ENCODE data around the gene GARIN5B. TPM values are rescaled to one million over a fixed set of nuclear protein-coding genes. Genes with fewer than 3 reads are reported as not detected.

The GARIN5B gene
- total RNA-seq, 1 experiment from 2014 or later, result not detected

- Histone ChIP-seq H3K4me1 (peaks cover 3% of the 10 kb centered on the region; the same call in 1 of the 2 replicates), H3K27ac (no peak overlapping the region), H3K27me3 (no peaks in the 10 kb centered on the region), H3K9me3 (replicated peaks) (no peaks in the 10 kb centered on the region), H3K36me3 (peaks cover 23% of the 10 kb centered on the region), H3K4me3 (no peak overlapping the region)
- no peak for DNase-seq
Observed at GRCh38 chr19:55392820-55393761, 30.0 kb upstream of the GARIN5B start.

DNA sequence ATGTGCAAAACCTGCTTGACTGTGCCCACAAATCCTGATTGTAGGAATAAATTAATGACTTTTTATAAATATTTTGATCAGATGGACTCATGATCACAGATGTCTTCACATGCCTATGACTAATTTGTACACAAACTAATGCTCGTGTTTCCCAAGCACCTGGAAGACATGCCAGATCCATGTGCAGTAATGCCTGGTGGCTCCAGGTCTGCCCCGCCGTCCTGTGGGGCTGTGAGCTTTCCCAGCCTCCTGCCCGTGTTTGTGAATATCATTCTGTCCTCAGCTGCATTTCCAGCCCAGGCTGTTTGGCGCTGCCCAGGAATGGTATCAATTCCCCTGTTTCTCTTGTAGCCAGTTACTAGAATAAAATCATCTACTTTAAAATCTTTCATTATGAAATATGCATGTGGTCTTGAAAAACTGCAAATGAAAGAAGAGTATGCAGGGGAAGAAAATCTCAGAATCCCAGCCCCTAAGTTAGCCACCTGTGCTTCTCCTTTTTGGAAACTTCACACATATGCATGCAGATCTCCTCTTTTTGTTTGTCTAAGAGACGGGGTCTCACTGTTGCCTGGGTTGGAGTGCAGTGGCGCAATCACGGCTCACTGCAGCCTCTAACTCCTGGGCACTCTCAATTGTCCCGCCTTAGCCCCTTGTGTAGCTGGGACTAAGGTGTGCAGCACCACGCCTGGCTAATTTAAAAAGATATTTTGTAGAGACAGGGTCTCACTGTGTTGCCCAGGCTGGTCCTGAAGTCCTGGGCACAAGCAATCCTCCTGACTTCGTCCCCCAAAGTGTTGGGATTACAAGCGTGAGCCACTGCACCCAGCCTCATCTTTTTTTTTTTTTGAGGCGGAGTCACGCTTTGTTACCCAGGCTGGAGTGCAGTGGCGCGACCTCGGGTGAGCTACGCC lies 28.9 kb upstream of the GARIN5B start:
- no peak overlapping the region for H3K4me3 ChIP-seq
- no peaks in the 10 kb centered on the region for H3K9me3 ChIP-seq (replicated peaks)
- H3K27me3 ChIP-seq, result no peaks in the 10 kb centered on the region
- H3K4me1 ChIP-seq, result peaks cover 15% of the 10 kb centered on the region
- no peak overlapping the region for H3K27ac ChIP-seq
- DNase-seq, result no peak
- H3K36me3 ChIP-seq, result peaks cover 35% of the 10 kb centered on the region

- H3K36me3 ChIP-seq, result peaks cover 42% of the 10 kb centered on the region
- no peaks in the 10 kb centered on the region for H3K27me3 ChIP-seq
- no peaks in the 10 kb centered on the region for H3K9me3 ChIP-seq (replicated peaks)
- no peak for DNase-seq
- no peak overlapping the region for H3K27ac ChIP-seq
- H3K4me1 ChIP-seq, result peaks cover 17% of the 10 kb centered on the region
- no peak overlapping the region for H3K4me3 ChIP-seq
Observed at GRCh38 chr19:55391191-55391670, 28.2 kb upstream of the GARIN5B start.

- DNase-seq, result no peak
- Histone ChIP-seq H3K9me3 (replicated peaks) (no peaks in the 10 kb centered on the region), H3K27me3 (no peaks in the 10 kb centered on the region), H3K4me3 (no peak overlapping the region), H3K4me1 (peaks cover 17% of the 10 kb centered on the region), H3K36me3 (peaks cover 42% of the 10 kb centered on the region), H3K27ac (no peak overlapping the region)
Observed at GRCh38 chr19:55390461-55390880, 27.4 kb upstream of the GARIN5B start.

DNA sequence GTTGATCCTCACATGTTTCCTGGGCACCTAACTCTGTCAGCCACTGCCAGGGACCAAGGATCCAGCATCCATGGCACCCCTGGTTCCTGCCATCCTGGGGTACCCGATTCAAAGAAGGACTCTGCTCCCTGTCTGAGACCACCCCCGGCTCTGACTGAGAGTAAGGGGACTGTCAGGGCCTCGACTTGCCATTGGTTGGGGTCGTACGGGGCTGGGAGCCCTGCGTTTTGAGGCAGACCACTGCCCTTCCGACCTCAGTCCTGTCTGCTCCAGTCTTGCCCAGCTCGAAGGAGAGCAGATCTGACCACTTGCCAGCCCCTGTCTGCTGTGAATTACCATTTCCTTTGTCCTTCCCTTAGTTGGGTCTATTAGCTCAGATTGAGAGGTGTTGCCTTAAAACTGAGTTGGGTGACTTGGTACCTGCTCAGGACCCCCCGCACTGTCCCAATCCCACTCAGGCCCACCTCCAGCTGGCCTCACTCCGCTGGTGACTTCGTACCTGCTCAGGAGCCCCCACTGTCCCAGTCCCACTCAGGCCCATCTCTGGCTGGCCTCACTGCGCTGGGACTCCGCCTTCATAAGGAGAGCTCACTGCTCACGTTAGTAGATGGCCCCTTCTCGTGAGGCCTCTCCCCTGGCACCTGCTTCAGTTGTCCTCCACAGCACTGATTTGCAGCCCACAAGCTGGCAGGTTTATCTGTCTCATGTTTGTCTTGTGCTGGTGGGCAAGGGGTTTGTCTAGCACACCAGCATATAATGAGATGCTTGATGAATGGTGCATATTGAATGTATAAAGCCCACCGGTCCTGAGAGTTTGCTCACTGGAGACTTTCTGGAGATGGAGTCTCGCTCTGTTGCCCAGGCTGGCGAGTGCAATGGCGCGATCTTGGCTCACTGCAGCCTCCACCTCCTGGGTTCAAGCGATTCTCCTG lies 26.6 kb upstream of the GARIN5B start:
- H3K27ac ChIP-seq, result no peak overlapping the region
- no peaks in the 10 kb centered on the region for H3K9me3 ChIP-seq (replicated peaks)
- H3K4me3 ChIP-seq, result no peak overlapping the region
- H3K36me3 ChIP-seq, result peaks cover 42% of the 10 kb centered on the region
- H3K4me1 ChIP-seq, result peaks cover 17% of the 10 kb centered on the region
- H3K27me3 ChIP-seq, result no peaks in the 10 kb centered on the region
- no peak for DNase-seq

DNA sequence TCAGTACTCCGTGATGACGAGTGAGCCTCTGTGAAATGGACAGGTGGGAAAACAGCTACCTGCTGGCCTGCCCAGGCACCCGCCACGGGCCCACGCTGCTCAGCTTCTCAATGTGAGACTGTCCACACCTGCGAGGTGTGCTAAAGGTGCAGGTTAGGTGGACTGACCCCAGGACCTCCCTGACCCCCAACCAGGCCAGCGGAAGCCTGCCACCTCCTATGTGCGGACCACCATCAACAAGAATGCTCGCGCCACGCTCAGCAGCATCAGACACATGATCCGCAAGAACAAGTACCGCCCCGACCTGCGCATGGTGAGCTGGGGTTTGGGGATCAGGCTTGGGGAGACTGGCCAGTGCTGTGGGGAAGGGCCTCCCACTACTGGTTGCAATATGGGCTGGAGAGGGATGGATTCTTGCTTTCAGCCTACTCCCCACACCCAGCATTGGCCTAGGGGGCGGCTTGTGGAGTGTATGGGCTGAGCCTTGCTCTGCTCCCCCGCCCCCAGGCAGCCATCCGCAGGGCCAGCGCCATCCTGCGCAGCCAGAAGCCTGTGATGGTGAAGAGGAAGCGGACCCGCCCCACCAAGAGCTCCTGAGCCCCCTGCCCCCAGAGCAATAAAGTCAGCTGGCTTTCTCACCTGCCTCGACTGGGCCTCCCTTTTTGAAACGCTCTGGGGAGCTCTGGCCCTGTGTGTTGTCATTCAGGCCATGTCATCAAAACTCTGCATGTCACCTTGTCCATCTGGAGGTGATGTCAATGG lies 24.9 kb upstream of the GARIN5B start:
- Histone ChIP-seq H3K27me3 (no peaks in the 10 kb centered on the region), H3K9me3 (replicated peaks) (no peaks in the 10 kb centered on the region), H3K36me3 (peaks cover 42% of the 10 kb centered on the region), H3K4me3 (peak overlapping the region; percentile 86), H3K27ac (no peak overlapping the region), H3K4me1 (peaks cover 17% of the 10 kb centered on the region)
- DNase-seq, result no peak

- H3K36me3 ChIP-seq, result peaks cover 42% of the 10 kb centered on the region
- H3K27ac ChIP-seq, result peak overlapping the region; percentile 73; the same call in 1 of the 2 replicates
- peak overlapping the region; percentile 86 for H3K4me3 ChIP-seq
- H3K4me1 ChIP-seq, result peaks cover 17% of the 10 kb centered on the region
- H3K27me3 ChIP-seq, result no peaks in the 10 kb centered on the region
- no peak for DNase-seq
- no peaks in the 10 kb centered on the region for H3K9me3 ChIP-seq (replicated peaks)
Observed at GRCh38 chr19:55386493-55386971, 23.5 kb upstream of the GARIN5B start.

DNA sequence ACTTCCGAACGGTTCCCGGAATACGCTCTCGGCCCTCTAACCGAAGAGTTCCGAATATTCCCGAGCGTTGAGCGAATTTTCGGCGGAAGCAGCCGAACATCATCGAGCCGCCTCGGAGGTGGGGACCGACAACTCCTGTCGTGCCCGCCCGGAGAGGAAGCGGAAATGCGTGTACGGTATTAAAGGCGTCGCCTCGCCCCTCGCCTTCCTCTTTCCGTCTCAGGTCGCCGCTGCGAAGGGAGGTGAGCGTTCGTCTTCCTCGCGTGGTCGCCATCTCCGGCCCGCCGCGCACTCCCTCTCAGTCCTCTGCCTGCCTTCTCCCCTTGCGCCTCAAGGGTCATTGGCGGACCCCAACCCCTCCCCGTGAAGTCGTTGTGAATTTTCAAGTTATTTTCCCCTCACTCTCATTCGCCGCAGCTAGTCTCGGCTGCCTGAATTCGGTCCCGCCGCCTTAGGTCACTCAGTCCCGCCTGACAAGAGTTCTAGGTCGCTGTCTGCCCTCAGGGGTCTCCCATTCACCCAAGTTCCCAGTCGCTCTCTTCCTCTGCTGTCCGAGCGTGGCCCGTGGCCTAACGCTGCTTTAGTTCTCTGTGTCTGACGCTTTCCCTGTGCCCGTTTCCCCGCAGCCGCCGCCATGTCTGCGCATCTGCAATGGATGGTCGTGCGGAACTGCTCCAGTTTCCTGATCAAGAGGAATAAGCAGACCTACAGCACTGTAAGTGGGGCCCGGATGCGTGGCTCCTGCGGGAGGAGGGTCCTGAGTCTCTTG lies 22.8 kb upstream of the GARIN5B start, which contains the start of gene RPL28:
TSS of gene RPL28 (plus strand) at position 209 of the 769 bp plus-strand sequence. CDS start at position 635, 426 bp downstream.
- Histone ChIP-seq H3K27ac (peak within 1 kb of the TSS; percentile 73), H3K36me3 (peaks cover 42% of the 10 kb centered on the region), H3K9me3 (replicated peaks) (no peaks in the 10 kb centered on the region), H3K27me3 (no peaks in the 10 kb centered on the region), H3K4me1 (peaks cover 17% of the 10 kb centered on the region), H3K4me3 (peak within 1 kb of the TSS; percentile 86)
- peak; percentile 98 to 99 for DNase-seq

DNA sequence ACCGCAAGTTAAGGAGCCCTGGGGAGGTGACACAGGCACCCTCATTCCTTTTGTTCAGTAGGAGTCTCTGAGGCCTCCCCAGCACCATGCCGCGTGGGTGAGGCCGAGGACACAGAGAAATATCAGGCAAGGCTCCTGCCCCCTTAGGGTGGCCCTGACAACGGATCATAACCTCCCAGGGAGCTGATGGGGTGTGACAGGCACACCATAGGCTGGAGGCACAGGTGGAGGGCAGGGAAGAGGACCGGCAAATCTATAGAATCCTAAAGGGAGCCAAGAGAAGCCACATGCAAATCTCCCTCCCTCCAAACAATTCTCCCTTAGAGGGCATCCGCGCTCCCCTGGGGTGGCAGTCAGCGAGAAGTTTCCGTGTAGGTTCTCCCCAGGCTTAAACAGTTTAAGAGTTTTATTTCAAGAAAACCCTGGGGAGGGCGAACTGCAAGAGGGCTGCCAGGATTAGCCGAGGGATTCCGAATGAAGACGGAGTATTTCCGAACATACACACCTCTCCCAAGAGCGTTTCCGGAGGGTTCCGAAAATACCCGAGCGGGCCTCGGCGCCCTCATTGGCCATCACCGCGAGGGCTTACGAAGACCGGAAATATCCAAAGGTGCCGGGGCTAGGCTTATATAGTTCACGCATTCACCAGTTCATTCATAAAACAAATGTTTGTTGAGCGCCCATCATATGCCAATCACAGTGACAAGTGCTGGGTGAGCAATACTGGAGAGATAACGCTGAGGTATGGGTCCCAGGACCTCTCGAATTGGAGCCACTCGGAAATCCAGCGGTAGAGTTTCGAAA lies 22.1 kb upstream of the GARIN5B start:
- Histone ChIP-seq H3K36me3 (peaks cover 38% of the 10 kb centered on the region), H3K27ac (peak overlapping the region; percentile 73), H3K9me3 (replicated peaks) (no peaks in the 10 kb centered on the region), H3K4me1 (peaks cover 17% of the 10 kb centered on the region), H3K4me3 (peak overlapping the region; percentile 86), H3K27me3 (no peaks in the 10 kb centered on the region)
- DNase-seq, result peak; percentile 95 to 97

DNA sequence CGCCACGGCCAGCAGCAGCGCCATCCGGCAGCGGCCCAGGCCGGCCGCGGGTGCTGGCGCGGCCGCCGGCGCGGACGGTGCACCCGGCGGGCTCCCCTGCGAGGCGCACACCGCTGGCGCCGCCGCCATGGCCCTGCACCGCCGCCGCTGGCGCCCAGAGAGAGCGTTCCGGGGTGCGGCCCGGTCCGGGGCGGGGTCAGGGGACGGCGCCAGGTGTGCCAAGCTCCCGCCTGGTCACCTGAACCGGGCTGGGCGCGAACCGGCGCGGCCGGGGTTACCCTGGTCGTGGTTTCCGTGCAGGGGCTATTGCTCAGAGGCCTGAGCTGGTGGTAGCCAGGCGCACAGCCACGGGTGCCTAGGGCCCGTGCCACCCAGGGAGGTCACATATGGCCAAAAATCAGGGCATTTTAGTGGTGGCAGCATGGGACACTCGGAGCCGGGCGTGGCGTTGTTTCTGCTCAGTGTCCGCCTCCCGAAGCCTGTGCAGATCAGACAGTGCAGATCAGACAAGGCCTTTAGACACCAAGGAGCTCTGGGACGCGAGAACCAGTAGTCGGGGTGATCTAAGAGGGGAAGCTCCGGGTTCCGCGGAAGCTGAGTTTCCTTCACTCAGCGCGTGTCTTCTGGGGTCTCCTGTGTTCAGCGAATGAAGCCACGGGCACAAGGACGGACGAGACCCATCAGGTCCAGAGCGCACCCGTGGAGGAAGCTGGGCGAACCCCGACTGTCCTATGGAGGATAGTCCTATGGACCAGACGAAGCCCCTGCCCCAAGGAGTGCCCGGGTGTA lies 21.3 kb upstream of the GARIN5B start, which contains the start of gene TMEM238:
TSS of gene TMEM238 (minus strand) at position 162 of the 789 bp plus-strand sequence. CDS start at position 129, 33 bp downstream.
- H3K4me3 ChIP-seq, result peak within 1 kb of the TSS; percentile 86
- H3K27me3 ChIP-seq, result no peaks in the 10 kb centered on the region
- no peak for DNase-seq
- peak within 1 kb of the TSS; percentile 73 for H3K27ac ChIP-seq
- H3K36me3 ChIP-seq, result peaks cover 31% of the 10 kb centered on the region
- no peaks in the 10 kb centered on the region for H3K9me3 ChIP-seq (replicated peaks)
- peaks cover 24% of the 10 kb centered on the region for H3K4me1 ChIP-seq

Data from SJCRH30 (cell line).